GM21381 (cell line): Measurements from ENCODE around the gene PPIE.

Source experiments
- ATAC-seq: cut with Tn5 transposase; IDR thresholded peaks from one replicate; pipeline ENCODE4 v1.9.1; 2021; ENCODE audit warnings: mild to moderate bottlenecking, moderate library complexity; ENCODE audit not compliant: unreplicated experiment

PPIE gene

GRCh38 chr1:39800471-39800835 lies 61.8 kb downstream of the PPIE start:
- ATAC-seq = no peak

- ATAC-seq = no peak
These were observed 64.0 kb downstream of the PPIE start for GRCh38 chr1:39802496-39803260.

- no peak for ATAC-seq
These were observed 66.7 kb downstream of the PPIE start for GRCh38 chr1:39805385-39805784.

- no peak for ATAC-seq
These were observed 70.3 kb downstream of the PPIE start for GRCh38 chr1:39808784-39809517.

- ATAC-seq = no peak
These were observed 74.2 kb downstream of the PPIE start for GRCh38 chr1:39812913-39813312.
